ENCODE data around the gene CHRNE. TPM values are rescaled to one million over a fixed set of nuclear protein-coding genes. Genes with fewer than 3 reads are reported as not detected.

Gene CHRNE
- total RNA-seq, 1 experiment from 2014 or later = not detected

GRCh38 chr17:4948166-4948930 is 45.5 kb upstream of the CHRNE start, which contains the start of gene PFN1:
Gene PFN1, minus strand, starts transcription at chr17:4948530. Its CDS starts 136 bp downstream, at chr17:4948394.
- DNase-seq = peak; percentile 81 to 85
- Mint-ChIP-seq H3K4me1 (ENCODE audit: low read depth, unreplicated experiment) (peaks cover 10% of the 10 kb centered on the region), H3K9me3 (ENCODE audit: unreplicated experiment) (no peaks in the 10 kb centered on the region), H3K27ac (ENCODE audit: unreplicated experiment) (peak within 1 kb of the TSS; percentile 90), H3K4me3 (ENCODE audit: unreplicated experiment) (peak within 1 kb of the TSS; percentile 85), H3K36me3 (ENCODE audit: insufficient read depth, unreplicated experiment) (peaks cover 36% of the 10 kb centered on the region), H3K27me3 (ENCODE audit: insufficient read depth, unreplicated experiment) (no peaks in the 10 kb centered on the region)
- TF ChIP-seq, protein P1, sequence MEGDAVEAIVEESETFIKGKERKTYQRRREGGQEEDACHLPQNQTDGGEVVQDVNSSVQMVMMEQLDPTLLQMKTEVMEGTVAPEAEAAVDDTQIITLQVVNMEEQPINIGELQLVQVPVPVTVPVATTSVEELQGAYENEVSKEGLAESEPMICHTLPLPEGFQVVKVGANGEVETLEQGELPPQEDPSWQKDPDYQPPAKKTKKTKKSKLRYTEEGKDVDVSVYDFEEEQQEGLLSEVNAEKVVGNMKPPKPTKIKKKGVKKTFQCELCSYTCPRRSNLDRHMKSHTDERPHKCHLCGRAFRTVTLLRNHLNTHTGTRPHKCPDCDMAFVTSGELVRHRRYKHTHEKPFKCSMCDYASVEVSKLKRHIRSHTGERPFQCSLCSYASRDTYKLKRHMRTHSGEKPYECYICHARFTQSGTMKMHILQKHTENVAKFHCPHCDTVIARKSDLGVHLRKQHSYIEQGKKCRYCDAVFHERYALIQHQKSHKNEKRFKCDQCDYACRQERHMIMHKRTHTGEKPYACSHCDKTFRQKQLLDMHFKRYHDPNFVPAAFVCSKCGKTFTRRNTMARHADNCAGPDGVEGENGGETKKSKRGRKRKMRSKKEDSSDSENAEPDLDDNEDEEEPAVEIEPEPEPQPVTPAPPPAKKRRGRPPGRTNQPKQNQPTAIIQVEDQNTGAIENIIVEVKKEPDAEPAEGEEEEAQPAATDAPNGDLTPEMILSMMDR (IDR thresholded peaks at IDR 0.05; ENCODE audit: insufficient read depth in 1 of 2, low read depth in 1 of 2, low read length in 1 of 2, severe bottlenecking in 1 of 2, unreplicated experiment in 1 of 2) = no peak
- no peaks in the 10 kb centered on the region; the same call in 1 of the 2 replicates for H3K36me3 ChIP-seq (ENCODE audit: control insufficient read depth, insufficient read depth, low read length)
- peaks cover 15% of the 10 kb centered on the region for H3K4me1 ChIP-seq
- ChIA-PET CTCF (interaction anchor here (0.5 kb wide), 1 partner anchor 40 kb away, joined by 3 read pairs; no protein-coding TSS in a partner anchor), POLR2A (interaction anchor here (1.7 kb wide), 1 partner anchor 19 kb away, joined by 16 read pairs; the partner anchor contains the start of gene SPAG7)
- intact Hi-C loops (cut with micrococcal nuclease; ENCODE audit: unreplicated experiment) = no loop called here
- H3K4me3 ChIP-seq (ENCODE audit: low read depth, low read length) = peak within 1 kb of the TSS; percentile 97
- no peaks in the 10 kb centered on the region for H3K9me3 ChIP-seq
- no TSS peak for BruUV-seq (replicated peaks)
- H3K27me3 ChIP-seq (replicated peaks; ENCODE audit: control insufficient read depth, insufficient read depth, low read length) = no peaks in the 10 kb centered on the region

GRCh38 chr17:4947411-4948165 is 44.7 kb upstream of the CHRNE start:
- TF ChIP-seq, protein P1 (IDR thresholded peaks at IDR 0.05; ENCODE audit: insufficient read depth in 1 of 2, low read depth in 1 of 2, low read length in 1 of 2, severe bottlenecking in 1 of 2, unreplicated experiment in 1 of 2) = no peak
- no peaks in the 10 kb centered on the region; the same call in 1 of the 2 replicates for H3K36me3 ChIP-seq (ENCODE audit: control insufficient read depth, insufficient read depth, low read length)
- H3K36me3 Mint-ChIP-seq (ENCODE audit: insufficient read depth, unreplicated experiment) = peaks cover 43% of the 10 kb centered on the region
- ChIA-PET CTCF (interaction anchor here (0.5 to 0.8 kb wide), 2 partner anchors 20 to 39 kb away, joined by 3 read pairs; partner anchors contain the start of gene SPAG7), POLR2A (interaction anchor here (1.7 kb wide), 1 partner anchor 20 kb away, joined by 16 read pairs; the partner anchor contains the start of gene SPAG7)
- no peaks in the 10 kb centered on the region for H3K27me3 ChIP-seq (replicated peaks; ENCODE audit: control insufficient read depth, insufficient read depth, low read length)
- peak overlapping the region; percentile 85 for H3K4me3 Mint-ChIP-seq (ENCODE audit: unreplicated experiment)
- peaks cover 15% of the 10 kb centered on the region for H3K4me1 ChIP-seq
- peak overlapping the region; percentile 87 for H3K27ac Mint-ChIP-seq (ENCODE audit: unreplicated experiment)
- no peaks in the 10 kb centered on the region for H3K27me3 Mint-ChIP-seq (ENCODE audit: insufficient read depth, unreplicated experiment)
- H3K4me1 Mint-ChIP-seq (ENCODE audit: low read depth, unreplicated experiment) = peaks cover 10% of the 10 kb centered on the region
- peak in 1 of 2 experiments; percentile 32 for DNase-seq
- BruUV-seq (replicated peaks) = no TSS peak
- peak overlapping the region; percentile 97 for H3K4me3 ChIP-seq (ENCODE audit: low read depth, low read length)
- H3K9me3 ChIP-seq = no peaks in the 10 kb centered on the region
- intact Hi-C loops (cut with micrococcal nuclease; ENCODE audit: unreplicated experiment) = no loop called here
- no peaks in the 10 kb centered on the region for H3K9me3 Mint-ChIP-seq (ENCODE audit: unreplicated experiment)

DNA sequence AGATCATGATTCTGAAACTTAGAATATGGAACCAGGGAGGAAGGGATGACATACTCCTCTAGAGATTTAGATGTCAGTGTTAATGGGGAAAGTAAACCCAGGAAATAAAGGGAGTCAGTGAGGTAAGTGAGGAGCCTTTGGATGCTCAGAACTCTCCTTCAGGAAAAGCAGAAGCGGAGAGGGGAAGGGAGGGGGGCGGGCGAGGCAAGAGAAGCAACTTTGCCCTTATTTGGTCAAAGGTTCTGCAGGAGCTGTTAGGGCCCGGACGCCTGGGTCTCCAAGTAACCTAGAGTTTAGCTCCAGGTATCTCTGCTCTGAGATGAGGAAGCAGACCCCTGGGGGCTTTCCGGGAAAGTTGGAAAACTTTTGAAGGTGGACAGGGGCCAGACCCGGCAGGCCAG is 44.1 kb upstream of the CHRNE start:
- Mint-ChIP-seq H3K4me1 (ENCODE audit: low read depth, unreplicated experiment) (peaks cover 10% of the 10 kb centered on the region), H3K27me3 (ENCODE audit: insufficient read depth, unreplicated experiment) (no peaks in the 10 kb centered on the region), H3K9me3 (ENCODE audit: unreplicated experiment) (no peaks in the 10 kb centered on the region), H3K27ac (ENCODE audit: unreplicated experiment) (peak overlapping the region; percentile 87), H3K36me3 (ENCODE audit: insufficient read depth, unreplicated experiment) (peaks cover 43% of the 10 kb centered on the region), H3K4me3 (ENCODE audit: unreplicated experiment) (peak overlapping the region; percentile 85)
- H3K4me3 ChIP-seq (ENCODE audit: low read depth, low read length) = peak overlapping the region; percentile 97
- ChIA-PET CTCF (interaction anchor here (0.8 kb wide), 1 partner anchor 20 kb away, joined by 3 read pairs; the partner anchor contains the start of gene SPAG7), POLR2A (no interaction called here)
- no peaks in the 10 kb centered on the region for H3K27me3 ChIP-seq (replicated peaks; ENCODE audit: control insufficient read depth, insufficient read depth, low read length)
- H3K9me3 ChIP-seq = no peaks in the 10 kb centered on the region
- DNase-seq = no peak
- no TSS peak for BruUV-seq (replicated peaks)
- H3K4me1 ChIP-seq = peaks cover 15% of the 10 kb centered on the region
- TF ChIP-seq, protein P1 (IDR thresholded peaks at IDR 0.05; ENCODE audit: insufficient read depth in 1 of 2, low read depth in 1 of 2, low read length in 1 of 2, severe bottlenecking in 1 of 2, unreplicated experiment in 1 of 2) = no peak
- intact Hi-C loops (cut with micrococcal nuclease; ENCODE audit: unreplicated experiment) = no loop called here
- H3K36me3 ChIP-seq (ENCODE audit: control insufficient read depth, insufficient read depth, low read length) = no peaks in the 10 kb centered on the region; the same call in 1 of the 2 replicates
